Thoracic aorta (tissue), 2 donors: ENCODE data around the gene KDM1B. TPM values are rescaled to one million over a fixed set of nuclear protein-coding genes. Genes with fewer than 3 reads are reported as not detected.

Experiments used
- ATAC-seq: fragments of 150-250 bp; one replicate; pipeline ENCODE4 v1.8.0; 2017; ENCODE audit warnings: low read depth; ENCODE audit not compliant: insufficient number of reproducible peaks, low FRiP score
- DNase-seq: peaks from one replicate; pipeline ENCODE4 v3.0.0-alpha.2; 2020; ENCODE audit warnings: low spot score
- H3K27ac ChIP-seq, 2 donors: fragments of 200-600 bp; sonication (generic); 1 replicate in 1 of 2; 2 replicates in 1 of 2; pipeline ENCODE4 v1.5.1; 2016; ENCODE audit warnings: mild to moderate bottlenecking in 2 of 2, moderate library complexity in 2 of 2
- H3K27me3 ChIP-seq: fragments of 200-600 bp; sonication (generic); replicated peaks from 2 replicates; pipeline ENCODE4 v1.6.0; 2016; ENCODE audit warnings: mild to moderate bottlenecking; ENCODE audit not compliant: insufficient read depth
- H3K36me3 ChIP-seq: fragments of 200-600 bp; sonication (generic); one replicate; pipeline ENCODE4 v1.5.1; 2016
- H3K4me1 ChIP-seq, 2 donors: fragments of 200-600 bp; sonication (generic); 1 replicate in 1 of 2; 2 replicates in 1 of 2; pipeline versions ENCODE4 v1.5.1 to v1.6.0; 2016; ENCODE audit warnings: low read depth in 2 of 2, mild to moderate bottlenecking in 1 of 2; ENCODE audit not compliant: control insufficient read depth in 1 of 2
- H3K4me3 ChIP-seq: fragments of 200-600 bp; sonication (generic); 2 replicates; pipeline ENCODE4 v1.5.1; 2016; ENCODE audit warnings: mild to moderate bottlenecking
- H3K9me3 ChIP-seq: fragments of 200-600 bp; sonication (generic); 2 replicates; pipeline ENCODE4 v1.5.1; 2016
- total RNA-seq, 2 donors: library from RNA; depleted of rRNA; stranded (reverse); fragments of >200 nt; gene quantifications; one replicate each; pipeline versions ENCODE4 v1.1.0 to v1.2.3, GENCODE V29; 2016
- TF ChIP-seq, protein P1 (sequence below): fragments of 200-600 bp; sonication (generic); IDR thresholded peaks from one replicate; pipeline ENCODE4 v1.5.1; 2019; ENCODE audit warnings: antibody characterized with exemption

KDM1B gene
- total RNA-seq, 2 donors from 2014 or later: 10.3 TPM

DNA sequence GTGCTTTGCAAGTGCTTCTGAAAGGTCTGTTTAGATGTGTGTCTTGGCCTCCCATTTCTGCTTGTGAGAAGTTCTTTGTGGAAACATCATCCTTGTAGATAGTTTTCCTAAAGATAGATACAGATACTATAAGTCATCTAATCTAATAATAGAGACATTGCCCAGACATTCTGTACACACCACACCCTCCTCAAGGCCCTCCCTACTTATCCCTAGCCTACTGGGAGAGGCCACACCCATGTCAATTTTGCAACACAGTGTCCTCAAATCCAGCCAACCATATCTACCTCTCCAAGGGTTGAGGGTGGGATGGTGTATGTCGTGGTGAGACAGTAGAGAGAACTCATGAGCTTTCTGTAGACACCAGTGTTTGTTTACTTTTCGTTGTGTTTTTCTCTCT lies 6.2 kb downstream of the KDM1B start:
- H3K4me1 ChIP-seq: peaks cover 0 to under 1% of the 10 kb centered on the region in 2 donors
- no peak for ATAC-seq
- H3K27ac ChIP-seq: no peak overlapping the region
- no peaks in the 10 kb centered on the region for H3K9me3 ChIP-seq
- no peak overlapping the region for H3K4me3 ChIP-seq
- DNase-seq: no peak
- TF ChIP-seq, protein P1, sequence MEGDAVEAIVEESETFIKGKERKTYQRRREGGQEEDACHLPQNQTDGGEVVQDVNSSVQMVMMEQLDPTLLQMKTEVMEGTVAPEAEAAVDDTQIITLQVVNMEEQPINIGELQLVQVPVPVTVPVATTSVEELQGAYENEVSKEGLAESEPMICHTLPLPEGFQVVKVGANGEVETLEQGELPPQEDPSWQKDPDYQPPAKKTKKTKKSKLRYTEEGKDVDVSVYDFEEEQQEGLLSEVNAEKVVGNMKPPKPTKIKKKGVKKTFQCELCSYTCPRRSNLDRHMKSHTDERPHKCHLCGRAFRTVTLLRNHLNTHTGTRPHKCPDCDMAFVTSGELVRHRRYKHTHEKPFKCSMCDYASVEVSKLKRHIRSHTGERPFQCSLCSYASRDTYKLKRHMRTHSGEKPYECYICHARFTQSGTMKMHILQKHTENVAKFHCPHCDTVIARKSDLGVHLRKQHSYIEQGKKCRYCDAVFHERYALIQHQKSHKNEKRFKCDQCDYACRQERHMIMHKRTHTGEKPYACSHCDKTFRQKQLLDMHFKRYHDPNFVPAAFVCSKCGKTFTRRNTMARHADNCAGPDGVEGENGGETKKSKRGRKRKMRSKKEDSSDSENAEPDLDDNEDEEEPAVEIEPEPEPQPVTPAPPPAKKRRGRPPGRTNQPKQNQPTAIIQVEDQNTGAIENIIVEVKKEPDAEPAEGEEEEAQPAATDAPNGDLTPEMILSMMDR: no peak
- no peaks in the 10 kb centered on the region for H3K27me3 ChIP-seq
- peaks cover 5% of the 10 kb centered on the region for H3K36me3 ChIP-seq

DNA sequence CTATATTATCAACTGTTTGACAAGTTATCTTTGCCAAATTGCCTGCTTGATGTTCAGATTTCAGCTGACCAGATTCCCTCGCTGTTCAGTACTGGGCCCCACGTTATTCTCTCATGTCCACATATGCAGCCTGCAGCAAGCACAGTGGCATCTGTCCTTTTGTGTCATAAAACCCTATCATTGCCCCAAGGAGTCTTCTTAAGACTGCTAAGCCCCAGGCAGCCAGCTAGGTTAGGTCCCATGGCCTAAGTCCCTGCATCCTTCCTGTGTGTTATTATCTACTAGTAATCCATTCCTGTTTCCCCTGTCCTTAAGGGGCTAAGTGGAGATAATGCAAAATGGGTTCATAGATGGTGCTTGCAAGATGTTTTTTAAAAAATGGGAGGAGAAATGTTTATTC lies 7.2 kb downstream of the KDM1B start:
- H3K27ac ChIP-seq: no peak overlapping the region
- H3K9me3 ChIP-seq: no peaks in the 10 kb centered on the region
- no peak overlapping the region for H3K4me3 ChIP-seq
- H3K36me3 ChIP-seq: peaks cover 11% of the 10 kb centered on the region
- no peaks in the 10 kb centered on the region for H3K27me3 ChIP-seq
- TF ChIP-seq, protein P1: no peak
- H3K4me1 ChIP-seq: no peaks in the 10 kb centered on the region
- ATAC-seq (no peak), DNase-seq (no peak)

DNA sequence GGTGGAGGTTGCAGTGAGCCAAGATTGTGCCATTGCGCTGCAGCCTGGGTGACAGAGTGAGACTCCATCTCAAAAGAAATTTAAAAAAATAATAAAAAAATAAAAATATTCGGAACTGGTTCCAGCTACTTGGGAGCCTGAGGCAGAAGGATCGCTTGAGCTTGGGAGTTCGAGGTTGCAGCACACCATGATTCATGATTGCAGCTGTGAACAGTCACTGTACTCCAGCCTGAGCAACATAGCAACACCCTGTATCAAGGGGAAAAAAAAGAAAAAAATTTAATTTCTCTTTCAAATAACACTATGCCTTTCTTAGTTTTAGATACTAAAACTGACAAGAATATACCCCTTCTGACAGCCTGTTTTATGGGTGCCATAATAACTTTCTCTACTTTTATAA lies 10.5 kb downstream of the KDM1B start:
- Histone ChIP-seq H3K36me3 (peaks cover 21% of the 10 kb centered on the region), H3K9me3 (no peaks in the 10 kb centered on the region), H3K27me3 (no peaks in the 10 kb centered on the region), H3K4me3 (no peak overlapping the region), H3K4me1 (no peaks in the 10 kb centered on the region), H3K27ac (no peak overlapping the region)
- ATAC-seq (no peak), DNase-seq (no peak)
- TF ChIP-seq, protein P1: no peak

DNA sequence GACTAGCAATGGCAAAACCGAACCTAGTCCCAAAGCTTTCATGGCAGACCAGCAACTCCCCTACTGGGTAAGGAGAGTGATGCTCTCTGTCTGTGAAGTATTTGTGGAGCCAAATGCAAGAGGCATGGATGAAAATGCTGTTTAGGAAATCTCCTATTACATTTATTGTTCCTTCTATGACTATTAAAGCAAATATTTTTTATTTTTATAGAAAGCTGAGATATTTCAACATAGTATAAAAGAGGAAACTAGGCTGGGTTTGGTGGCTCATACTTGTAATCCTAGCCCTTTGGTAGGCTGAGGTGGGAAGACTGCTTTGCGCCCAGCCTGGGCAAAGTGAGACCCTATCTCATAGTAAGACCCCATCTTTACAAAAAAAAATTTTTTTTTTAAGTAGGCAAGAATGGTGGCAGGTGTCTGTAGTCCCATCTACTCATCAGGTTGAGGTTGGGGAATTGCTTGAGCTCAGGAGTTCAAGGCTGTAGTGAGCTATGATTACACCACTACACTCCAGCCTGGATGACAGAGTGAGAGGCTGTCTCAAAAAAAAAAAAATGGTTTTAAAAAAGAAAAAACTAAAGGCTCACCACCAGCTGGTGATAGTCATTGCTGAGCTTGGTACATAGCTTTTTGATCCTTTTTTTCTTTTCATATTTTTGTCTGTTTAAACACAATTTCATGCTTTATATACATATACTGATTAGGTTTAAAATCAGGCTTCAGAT lies 11.3 kb downstream of the KDM1B start:
- DNase-seq (no peak), ATAC-seq (peak; percentile 65)
- TF ChIP-seq, protein P1: no peak
- H3K4me3 ChIP-seq: no peak overlapping the region
- H3K36me3 ChIP-seq: peaks cover 21% of the 10 kb centered on the region
- no peak overlapping the region for H3K27ac ChIP-seq
- no peaks in the 10 kb centered on the region for H3K9me3 ChIP-seq
- no peaks in the 10 kb centered on the region for H3K27me3 ChIP-seq
- no peaks in the 10 kb centered on the region for H3K4me1 ChIP-seq

GRCh38 chr6:18168264-18168663 lies 13.0 kb downstream of the KDM1B start:
- TF ChIP-seq, protein P1: no peak
- no peak for ATAC-seq
- Histone ChIP-seq H3K27me3 (no peaks in the 10 kb centered on the region), H3K27ac (no peak overlapping the region), H3K36me3 (peaks cover 19% of the 10 kb centered on the region), H3K4me1 (no peaks in the 10 kb centered on the region), H3K9me3 (no peaks in the 10 kb centered on the region), H3K4me3 (no peak overlapping the region)
- DNase-seq: no peak
